ENCODE measurements around the gene HTRA2. TPM values are rescaled to one million over a fixed set of nuclear protein-coding genes. Genes with fewer than 3 reads are reported as not detected.

HTRA2 gene
- total RNA-seq, 4 donors from 2014 or later, result 27.3 to 45.9 (median 37.5) TPM

- Histone ChIP-seq H3K27me3 (no peaks in the 10 kb centered on the region), H3K4me3 (replicated peaks in 1 of 3) (no peak overlapping the region), H3K27ac (no peak overlapping the region), H3K9me3 (no peaks in the 10 kb centered on the region), H3K36me3 (no peaks in the 10 kb centered on the region), H3K4me1 (no peaks in the 10 kb centered on the region)
- no peak for TF ChIP-seq CTCF (IDR thresholded peaks at IDR 0.05)
- TF ChIP-seq POLR2A (IDR thresholded peaks at IDR 0.05), result no peak
- WGBS, 2 donors, result 83 to 86% methylated on average over 7 of the region's 7 CpGs
- intact Hi-C loops (cut with DNase I), result no loop called here
- no peak for DNase-seq
Measured at GRCh38 chr2:74566076-74566753, 36.5 kb downstream of the HTRA2 start.

- TF ChIP-seq CTCF (IDR thresholded peaks at IDR 0.05) (no peak), POLR2A (IDR thresholded peaks at IDR 0.05) (no peak)
- H3K36me3 ChIP-seq, result no peaks in the 10 kb centered on the region
- no peaks in the 10 kb centered on the region for H3K27me3 ChIP-seq
- intact Hi-C loops (cut with DNase I), result no loop called here
- H3K4me3 ChIP-seq (replicated peaks in 1 of 3), result no peak overlapping the region
- H3K9me3 ChIP-seq, result no peaks in the 10 kb centered on the region
- no peak for DNase-seq
- H3K4me1 ChIP-seq, result no peaks in the 10 kb centered on the region
- no peak overlapping the region for H3K27ac ChIP-seq
Measured at GRCh38 chr2:74566754-74567085, 37.0 kb downstream of the HTRA2 start.

- Histone ChIP-seq H3K27ac (no peak overlapping the region), H3K4me1 (no peaks in the 10 kb centered on the region), H3K4me3 (replicated peaks in 1 of 3) (no peak overlapping the region), H3K9me3 (no peaks in the 10 kb centered on the region), H3K27me3 (no peaks in the 10 kb centered on the region), H3K36me3 (no peaks in the 10 kb centered on the region)
- 45 to 46% methylated on average over 5 of the region's 5 CpGs for WGBS, 2 donors
- intact Hi-C loops (cut with DNase I), result no loop called here
- DNase-seq, result no peak
- TF ChIP-seq CTCF (IDR thresholded peaks at IDR 0.05) (no peak), POLR2A (IDR thresholded peaks at IDR 0.05) (no peak)
Measured at GRCh38 chr2:74567881-74568280, 38.1 kb downstream of the HTRA2 start.

- Histone ChIP-seq H3K4me3 (replicated peaks in 1 of 3) (no peak overlapping the region), H3K27ac (no peak overlapping the region), H3K27me3 (no peaks in the 10 kb centered on the region), H3K9me3 (no peaks in the 10 kb centered on the region), H3K4me1 (no peaks in the 10 kb centered on the region), H3K36me3 (no peaks in the 10 kb centered on the region)
- no peak for DNase-seq
- WGBS, 2 donors, result 78 to 91% methylated on average over 1 of the region's 1 CpG
- TF ChIP-seq POLR2A (IDR thresholded peaks at IDR 0.05), result no peak
- intact Hi-C loops (cut with DNase I), result no loop called here
Measured at GRCh38 chr2:74569686-74570085, 40.0 kb downstream of the HTRA2 start.

- H3K4me3 ChIP-seq (replicated peaks in 1 of 3), result no peak overlapping the region
- H3K4me1 ChIP-seq, result no peaks in the 10 kb centered on the region
- WGBS, 2 donors, result 82 to 89% methylated on average over 1 of the region's 1 CpG
- no peak for DNase-seq
- H3K27ac ChIP-seq, result no peak overlapping the region
- no peaks in the 10 kb centered on the region for H3K36me3 ChIP-seq
- no peaks in the 10 kb centered on the region for H3K27me3 ChIP-seq
- TF ChIP-seq POLR2A (IDR thresholded peaks at IDR 0.05), result no peak
- TF ChIP-seq CTCF (IDR thresholded peaks at IDR 0.05), result no peak
- intact Hi-C loops (cut with DNase I), result no loop called here
- H3K9me3 ChIP-seq, result no peaks in the 10 kb centered on the region
Measured at GRCh38 chr2:74571058-74571457, 41.3 kb downstream of the HTRA2 start.
